ENCODE measurements around the gene MAD2L1. TPM values are rescaled to one million over a fixed set of nuclear protein-coding genes. Genes with fewer than 3 reads are reported as not detected.
"Not testable (repeated sequence)": the region's sequence is repeated elsewhere in the genome, so short reads cannot be mapped to it uniquely, and the experiment has no call there.

Gene MAD2L1
- total RNA-seq (2012; rRNA removed), result 27.7 and 28.4 TPM in 2 replicates

DNA sequence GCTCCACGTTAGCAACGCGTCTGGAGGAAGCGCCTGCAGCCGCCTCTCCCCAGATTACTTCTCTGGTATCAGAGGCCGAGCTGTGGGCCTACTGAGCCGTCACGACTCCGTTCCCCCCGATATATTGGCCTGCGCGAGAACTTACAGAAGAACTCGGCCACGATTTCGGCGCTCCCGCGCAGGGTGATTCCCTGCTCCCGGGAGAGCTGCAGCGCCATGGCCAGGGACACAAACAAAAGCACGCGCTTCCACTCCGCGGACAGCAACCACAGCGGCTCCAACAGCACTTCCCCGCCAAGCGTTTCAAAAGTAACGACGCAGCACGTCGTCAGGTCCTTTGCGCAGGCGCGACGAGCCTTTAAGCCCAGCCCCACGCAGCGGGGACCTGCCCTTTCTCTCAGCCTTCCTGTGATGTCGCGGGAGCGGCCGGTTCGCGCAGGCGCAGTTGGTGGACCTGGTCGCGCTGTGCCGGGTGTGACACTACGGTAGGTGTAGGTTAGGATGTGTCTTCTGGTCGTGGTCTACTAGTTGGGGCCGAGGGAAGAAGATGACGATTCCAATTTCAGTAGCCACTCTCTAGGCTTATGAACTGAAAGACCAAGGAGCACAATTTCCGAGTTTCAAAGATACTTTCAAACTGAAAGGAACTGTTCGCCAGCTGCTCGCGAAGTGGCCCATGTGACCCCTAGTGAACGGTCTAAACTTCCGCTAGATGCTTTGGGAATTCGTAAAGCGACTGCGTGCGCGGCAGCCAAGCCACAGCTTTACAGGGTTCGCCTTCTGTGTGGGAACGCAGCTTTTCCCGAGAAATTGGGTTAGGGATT lies at the start of gene MAD2L1:
Gene MAD2L1 (minus strand): TSS at position 332 of the 824 bp plus-strand sequence. CDS start 114 bp downstream, at position 218.
- H3K4me1 ChIP-seq (ENCODE audit: control insufficient read depth, insufficient read depth, low read length), result peaks cover 53% of the 10 kb centered on the region
- H3K9ac ChIP-seq (ENCODE audit: low read depth, low read length), result peak within 1 kb of the TSS; percentile 93

DNA sequence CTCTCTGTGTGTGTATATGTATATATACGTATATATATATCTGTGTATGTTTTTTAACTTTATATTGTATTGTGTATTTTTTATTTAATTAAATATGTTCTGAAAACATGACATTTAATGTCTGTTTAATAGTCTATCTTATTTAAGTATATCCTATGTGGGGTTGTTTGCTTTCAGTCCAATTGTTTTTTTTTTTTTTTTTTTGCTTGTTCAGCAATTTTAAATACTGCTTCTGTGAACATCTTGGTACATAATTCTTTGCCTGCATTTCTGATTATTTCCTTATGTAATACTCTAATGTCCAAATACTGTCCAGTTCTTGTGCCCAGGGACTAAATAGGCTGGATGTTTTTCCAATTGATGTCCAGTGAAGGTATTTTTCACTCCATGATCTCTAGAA lies 45.1 kb upstream of the MAD2L1 start:
- no peak overlapping the region for H3K9ac ChIP-seq (ENCODE audit: low read depth, low read length)
- H3K4me2 ChIP-seq (ENCODE audit: low read length), result no peak overlapping the region
- H3K36me3 ChIP-seq (ENCODE audit: insufficient read depth, low read length), result no peaks in the 10 kb centered on the region
- no peaks in the 10 kb centered on the region for H3K9me3 ChIP-seq (replicated peaks; ENCODE audit: low read length)
- no peak overlapping the region for H3K4me3 ChIP-seq (ENCODE audit: low read length)
- H3K4me1 ChIP-seq (ENCODE audit: control insufficient read depth, insufficient read depth, low read length), result no peaks in the 10 kb centered on the region
- H3K27me3 ChIP-seq (ENCODE audit: control insufficient read depth, insufficient read depth, low read length), result no peaks in the 10 kb centered on the region

More for the DNA sequence above, at the start of gene MAD2L1:
- peaks cover 4% of the 10 kb centered on the region for H3K36me3 ChIP-seq (ENCODE audit: insufficient read depth, low read length)
- H3K27me3 ChIP-seq (ENCODE audit: control insufficient read depth, insufficient read depth, low read length), result no peaks in the 10 kb centered on the region
- no peaks in the 10 kb centered on the region for H3K9me3 ChIP-seq (replicated peaks; ENCODE audit: low read length)
- peak within 1 kb of the TSS; percentile 82 for H3K4me3 ChIP-seq (ENCODE audit: low read length)
- H3K4me2 ChIP-seq (ENCODE audit: low read length), result peak within 1 kb of the TSS; percentile 85

DNA sequence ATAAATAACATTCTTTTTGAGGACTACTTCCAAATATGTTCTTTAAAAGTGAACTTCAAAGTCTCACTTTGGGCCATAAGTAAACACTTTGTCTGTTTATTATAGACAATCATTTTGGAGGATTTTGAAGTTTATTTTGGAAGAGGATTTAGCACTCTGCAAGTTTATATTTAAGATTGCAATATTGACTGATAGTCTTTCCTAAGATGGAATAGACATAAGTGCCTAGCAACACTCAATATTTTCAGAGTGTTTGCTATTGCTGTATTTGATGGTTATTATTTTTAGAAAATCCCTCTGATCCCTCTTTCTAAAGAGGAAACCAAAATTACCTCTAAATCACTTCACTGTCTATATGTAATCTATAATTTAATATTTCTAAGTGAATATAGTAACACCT lies 42.8 kb upstream of the MAD2L1 start:
- Histone ChIP-seq H3K9me3 (replicated peaks; ENCODE audit: low read length) (no peaks in the 10 kb centered on the region), H3K4me1 (ENCODE audit: control insufficient read depth, insufficient read depth, low read length) (no peaks in the 10 kb centered on the region), H3K4me3 (ENCODE audit: low read length) (no peak overlapping the region), H3K4me2 (ENCODE audit: low read length) (no peak overlapping the region), H3K9ac (ENCODE audit: low read depth, low read length) (no peak overlapping the region), H3K27me3 (ENCODE audit: control insufficient read depth, insufficient read depth, low read length) (no peaks in the 10 kb centered on the region), H3K36me3 (ENCODE audit: insufficient read depth, low read length) (no peaks in the 10 kb centered on the region)

DNA sequence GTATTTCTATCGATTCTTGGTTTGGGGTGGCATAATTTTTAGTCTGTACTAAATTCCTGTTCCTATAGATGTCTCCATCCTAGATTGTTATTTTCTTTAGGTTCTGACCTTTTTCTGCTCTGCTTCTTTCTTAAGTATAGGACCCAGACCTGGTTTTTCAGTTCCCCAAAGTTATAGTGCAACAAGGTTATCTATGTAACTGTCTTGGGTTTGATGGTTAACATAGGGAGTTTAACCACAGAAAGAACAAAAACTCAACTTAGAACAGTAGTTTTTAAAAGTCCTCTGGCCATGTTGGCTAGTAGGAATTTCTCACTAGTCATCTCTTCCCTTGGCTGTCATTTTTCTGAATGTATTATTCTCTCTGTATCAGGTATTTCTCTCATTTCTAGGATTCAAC lies 38.8 kb upstream of the MAD2L1 start:
- Histone ChIP-seq H3K4me3 (ENCODE audit: low read length) (no peak overlapping the region), H3K27me3 (ENCODE audit: control insufficient read depth, insufficient read depth, low read length) (no peaks in the 10 kb centered on the region), H3K9ac (ENCODE audit: low read depth, low read length) (no peak overlapping the region)

DNA sequence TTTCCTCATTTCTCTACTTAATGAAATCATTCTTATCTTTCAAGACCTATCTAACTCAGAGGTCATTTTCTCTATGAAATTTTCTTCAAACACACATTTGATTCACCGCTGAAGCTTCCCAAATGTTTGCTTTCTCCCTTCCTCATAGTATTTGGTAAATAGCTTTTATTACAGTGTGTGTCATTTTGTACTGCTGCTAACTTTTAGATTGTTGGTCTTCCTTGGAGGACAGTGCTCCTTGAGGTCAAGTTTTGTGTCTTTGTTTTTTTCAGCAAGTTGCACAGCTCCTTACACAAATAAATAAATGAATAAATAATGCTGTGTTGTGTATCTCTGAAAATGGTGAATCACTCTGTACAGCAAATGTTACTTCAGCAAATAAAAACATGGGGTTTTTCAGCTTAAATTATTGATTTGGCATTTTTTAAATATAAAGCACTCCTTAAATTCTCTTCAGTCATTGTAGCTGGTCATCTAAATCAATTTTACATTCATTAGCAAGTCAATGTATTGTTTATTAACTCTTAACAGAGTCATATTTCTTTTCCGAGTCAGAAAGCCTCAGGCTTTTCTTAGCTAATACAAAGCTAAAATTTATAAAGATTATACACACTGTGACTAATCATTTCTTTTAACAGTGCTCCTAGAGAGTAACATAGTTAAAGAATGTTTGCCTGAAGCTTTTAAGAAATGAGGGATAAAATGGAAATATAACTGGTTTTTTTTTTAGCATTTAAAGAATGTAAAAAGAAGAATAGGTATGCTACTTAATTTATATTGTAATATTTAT lies 30.1 kb upstream of the MAD2L1 start:
- no peaks in the 10 kb centered on the region for H3K36me3 ChIP-seq (ENCODE audit: insufficient read depth, low read length)
- no peak overlapping the region for H3K4me3 ChIP-seq (ENCODE audit: low read length)
- H3K4me1 ChIP-seq (ENCODE audit: control insufficient read depth, insufficient read depth, low read length), result no peaks in the 10 kb centered on the region
- H3K27me3 ChIP-seq (ENCODE audit: control insufficient read depth, insufficient read depth, low read length), result no peaks in the 10 kb centered on the region
- H3K9ac ChIP-seq (ENCODE audit: low read depth, low read length), result no peak overlapping the region
- H3K4me2 ChIP-seq (ENCODE audit: low read length), result no peak overlapping the region
- H3K9me3 ChIP-seq (replicated peaks; ENCODE audit: low read length), result no peaks in the 10 kb centered on the region

More for the DNA sequence above, 38.8 kb upstream of the MAD2L1 start:
- H3K9me3 ChIP-seq (replicated peaks; ENCODE audit: low read length), result no peaks in the 10 kb centered on the region
- H3K4me2 ChIP-seq (ENCODE audit: low read length), result no peak overlapping the region
- no peaks in the 10 kb centered on the region for H3K36me3 ChIP-seq (ENCODE audit: insufficient read depth, low read length)
- H3K4me1 ChIP-seq (ENCODE audit: control insufficient read depth, insufficient read depth, low read length), result no peaks in the 10 kb centered on the region

DNA sequence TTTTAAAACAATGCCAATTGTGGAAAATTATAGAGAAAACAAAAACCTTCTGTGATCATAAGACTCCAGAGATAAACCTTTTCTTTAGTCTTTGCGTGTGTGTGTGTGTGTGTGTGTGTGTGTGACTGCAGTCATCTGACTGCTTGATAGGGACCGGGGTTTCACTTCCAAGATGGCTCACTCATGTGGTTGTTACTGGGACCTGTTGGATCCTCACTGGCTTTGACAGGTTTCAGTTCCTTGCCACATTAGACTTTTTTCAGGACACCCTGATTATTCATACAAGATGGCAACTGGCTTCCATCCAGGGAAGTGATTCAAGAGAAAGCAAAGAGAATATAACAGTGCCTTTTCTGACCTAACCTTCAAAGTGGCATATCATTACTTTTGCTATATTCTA lies 21.9 kb upstream of the MAD2L1 start:
- Histone ChIP-seq H3K9ac (ENCODE audit: low read depth, low read length) (no peak overlapping the region), H3K4me2 (ENCODE audit: low read length) (no peak overlapping the region), H3K9me3 (replicated peaks; ENCODE audit: low read length) (no peaks in the 10 kb centered on the region), H3K4me1 (ENCODE audit: control insufficient read depth, insufficient read depth, low read length) (peaks cover 7% of the 10 kb centered on the region), H3K36me3 (ENCODE audit: insufficient read depth, low read length) (no peaks in the 10 kb centered on the region), H3K27me3 (ENCODE audit: control insufficient read depth, insufficient read depth, low read length) (no peaks in the 10 kb centered on the region), H3K4me3 (ENCODE audit: low read length) (no peak overlapping the region)

DNA sequence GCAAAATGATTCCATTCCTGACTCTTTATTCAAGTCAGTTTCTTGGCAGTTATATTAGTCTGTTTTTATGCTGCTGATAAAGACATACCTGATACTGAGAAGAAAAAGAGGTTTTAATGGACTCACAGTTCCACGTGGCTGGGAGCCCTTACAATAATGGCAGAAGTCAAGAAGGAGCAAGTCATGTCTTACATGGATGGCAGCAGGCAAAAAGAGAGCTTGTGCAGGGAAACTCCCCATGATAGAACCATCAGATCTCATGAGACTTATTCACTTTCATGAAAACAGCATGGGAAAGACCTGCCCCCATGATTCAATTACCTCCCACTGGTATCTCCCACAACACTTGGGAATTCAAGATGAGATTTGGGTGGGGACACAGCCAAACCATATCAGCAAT lies 21.4 kb upstream of the MAD2L1 start:
- H3K36me3 ChIP-seq (ENCODE audit: insufficient read depth, low read length); H3K27me3 ChIP-seq (ENCODE audit: control insufficient read depth, insufficient read depth, low read length); H3K9me3 ChIP-seq (replicated peaks; ENCODE audit: low read length); H3K9ac ChIP-seq (ENCODE audit: low read depth, low read length); H3K4me2 ChIP-seq (ENCODE audit: low read length); H3K4me3 ChIP-seq (ENCODE audit: low read length); H3K4me1 ChIP-seq (ENCODE audit: control insufficient read depth, insufficient read depth, low read length): not testable (repeated sequence)

DNA sequence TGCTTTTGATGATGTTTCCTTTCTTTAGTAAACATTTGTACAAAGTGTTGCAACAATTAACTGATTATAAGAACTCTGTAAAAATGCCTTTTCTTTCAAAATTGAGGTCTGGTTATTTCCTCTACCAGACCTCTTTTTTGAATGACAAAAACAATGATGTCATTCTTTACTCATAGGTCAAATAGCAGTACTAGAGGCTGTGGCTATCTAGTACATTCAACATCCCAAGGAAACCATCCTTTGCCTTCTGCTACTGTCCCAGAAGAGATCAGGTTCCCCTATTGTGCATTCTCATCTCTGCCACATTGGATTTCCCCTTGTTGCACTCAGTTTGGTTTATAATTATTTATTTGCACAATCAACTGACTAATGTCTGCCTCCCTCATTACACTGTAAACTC lies 19.1 kb upstream of the MAD2L1 start:
- Histone ChIP-seq H3K9ac (ENCODE audit: low read depth, low read length) (no peak overlapping the region), H3K27me3 (ENCODE audit: control insufficient read depth, insufficient read depth, low read length) (no peaks in the 10 kb centered on the region), H3K4me1 (ENCODE audit: control insufficient read depth, insufficient read depth, low read length) (peaks cover 9% of the 10 kb centered on the region), H3K36me3 (ENCODE audit: insufficient read depth, low read length) (no peaks in the 10 kb centered on the region), H3K4me3 (ENCODE audit: low read length) (no peak overlapping the region), H3K4me2 (ENCODE audit: low read length) (no peak overlapping the region), H3K9me3 (replicated peaks; ENCODE audit: low read length) (no peaks in the 10 kb centered on the region)

DNA sequence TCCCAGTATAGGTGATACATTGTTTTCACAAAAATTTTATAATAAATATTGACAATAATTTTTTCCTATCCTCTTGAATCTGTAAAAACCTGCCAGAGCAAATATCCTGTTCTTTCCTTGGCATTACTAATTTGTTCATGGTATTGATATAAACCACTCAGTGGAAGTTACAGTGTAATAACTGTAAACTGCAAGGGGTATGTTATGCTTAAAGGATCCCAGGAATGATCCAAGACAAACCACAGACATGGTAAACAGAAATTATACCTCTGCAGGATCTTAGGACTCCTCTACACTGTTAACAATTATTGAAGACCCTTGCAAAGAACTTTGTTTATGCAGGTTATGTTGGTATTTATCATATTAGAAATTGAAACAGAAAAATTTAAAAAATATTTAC lies 17.7 kb upstream of the MAD2L1 start:
- H3K36me3 ChIP-seq (ENCODE audit: insufficient read depth, low read length), result no peaks in the 10 kb centered on the region
- no peaks in the 10 kb centered on the region for H3K9me3 ChIP-seq (replicated peaks; ENCODE audit: low read length)
- no peak overlapping the region for H3K4me2 ChIP-seq (ENCODE audit: low read length)
- no peaks in the 10 kb centered on the region for H3K27me3 ChIP-seq (ENCODE audit: control insufficient read depth, insufficient read depth, low read length)
- peaks cover 15% of the 10 kb centered on the region for H3K4me1 ChIP-seq (ENCODE audit: control insufficient read depth, insufficient read depth, low read length)
- H3K9ac ChIP-seq (ENCODE audit: low read depth, low read length), result no peak overlapping the region
- no peak overlapping the region for H3K4me3 ChIP-seq (ENCODE audit: low read length)

DNA sequence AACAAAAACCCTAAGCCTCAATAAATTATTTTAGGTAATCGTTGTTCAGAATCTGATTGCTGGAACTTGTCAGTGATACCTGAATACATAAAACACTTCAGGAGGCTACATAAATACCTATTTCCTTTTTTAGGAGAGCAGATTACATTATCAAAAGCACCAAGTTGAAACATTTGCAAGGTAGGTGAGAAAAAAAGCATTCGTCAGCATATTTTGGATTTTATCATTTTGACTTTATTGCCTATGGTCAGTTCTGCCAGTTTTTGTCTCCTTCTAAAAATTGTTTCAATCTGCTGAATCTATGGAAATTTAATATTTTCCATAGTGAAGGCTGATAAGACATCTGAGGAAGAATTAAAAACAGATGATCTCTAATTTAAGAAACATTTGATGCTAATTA lies 16.5 kb upstream of the MAD2L1 start:
- Histone ChIP-seq H3K4me1 (ENCODE audit: control insufficient read depth, insufficient read depth, low read length) (peaks cover 22% of the 10 kb centered on the region), H3K4me3 (ENCODE audit: low read length) (no peak overlapping the region), H3K36me3 (ENCODE audit: insufficient read depth, low read length) (no peaks in the 10 kb centered on the region), H3K27me3 (ENCODE audit: control insufficient read depth, insufficient read depth, low read length) (no peaks in the 10 kb centered on the region), H3K4me2 (ENCODE audit: low read length) (no peak overlapping the region), H3K9ac (ENCODE audit: low read depth, low read length) (no peak overlapping the region), H3K9me3 (replicated peaks; ENCODE audit: low read length) (no peaks in the 10 kb centered on the region)

DNA sequence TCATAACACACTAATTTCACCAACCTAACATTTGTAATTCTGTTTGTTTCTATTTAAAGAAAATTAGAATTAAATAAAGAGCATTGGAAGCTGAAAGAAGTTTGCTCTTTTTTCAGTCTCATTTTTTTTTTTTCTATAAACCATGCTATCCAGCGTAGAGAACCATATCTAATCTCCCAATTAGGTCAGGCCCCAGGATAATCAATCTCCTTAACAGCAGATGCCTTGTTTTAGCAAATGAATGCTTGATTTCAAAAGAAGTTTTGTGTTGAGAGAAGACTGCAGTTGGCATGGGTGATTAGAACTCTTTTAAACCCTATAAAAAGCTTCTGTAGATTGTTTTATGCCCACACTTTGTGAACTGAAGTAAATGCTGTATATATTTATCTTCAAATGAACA lies 15.6 kb upstream of the MAD2L1 start:
- Histone ChIP-seq H3K4me1 (ENCODE audit: control insufficient read depth, insufficient read depth, low read length) (peaks cover 28% of the 10 kb centered on the region), H3K9me3 (replicated peaks; ENCODE audit: low read length) (no peaks in the 10 kb centered on the region), H3K27me3 (ENCODE audit: control insufficient read depth, insufficient read depth, low read length) (no peaks in the 10 kb centered on the region), H3K4me2 (ENCODE audit: low read length) (no peak overlapping the region), H3K4me3 (ENCODE audit: low read length) (no peak overlapping the region), H3K9ac (ENCODE audit: low read depth, low read length) (no peak overlapping the region), H3K36me3 (ENCODE audit: insufficient read depth, low read length) (no peaks in the 10 kb centered on the region)
